H9 (cell line): ENCODE data around the gene C22orf23. TPM values are rescaled to one million over a fixed set of nuclear protein-coding genes. Genes with fewer than 3 reads are reported as not detected.

ENCODE experiments used
- DNase-seq: peaks from one replicate; pipeline ENCODE4 v3.0.0-alpha.2; 2017
- H2AFZ ChIP-seq: one replicate; pipeline ENCODE4 v1.6.1; 2013; ENCODE audit warnings: mild to moderate bottlenecking, low read length, control low read depth, moderate library complexity
- H2AK5ac ChIP-seq: 2 replicates; pipeline ENCODE4 v1.6.1; 2013; ENCODE audit warnings: low read length, control low read depth, mixed read lengths; ENCODE audit not compliant: insufficient read length
- H2BK120ac ChIP-seq: one replicate; pipeline ENCODE4 v1.6.1; 2013; ENCODE audit warnings: low read depth, mild to moderate bottlenecking, low read length, control low read depth, inconsistent platforms; ENCODE audit not compliant: poor library complexity, severe bottlenecking
- H2BK12ac ChIP-seq: 2 replicates; pipeline ENCODE4 v1.6.1; 2013; ENCODE audit warnings: low read length, control low read depth, mixed read lengths, low read depth; ENCODE audit not compliant: insufficient read length
- H2BK15ac ChIP-seq: 2 replicates; pipeline ENCODE4 v1.6.1; 2013; ENCODE audit warnings: low read depth, low read length, control low read depth
- H2BK20ac ChIP-seq: one replicate; pipeline ENCODE4 v1.6.1; 2013; ENCODE audit warnings: low read depth, mild to moderate bottlenecking, low read length, control low read depth, inconsistent platforms; ENCODE audit not compliant: poor library complexity, severe bottlenecking
- H2BK5ac ChIP-seq: 2 replicates; pipeline ENCODE4 v1.6.1; 2013; ENCODE audit warnings: low read length, control low read depth, mixed read lengths; ENCODE audit not compliant: insufficient read length
- H3K14ac ChIP-seq: 2 replicates; pipeline ENCODE4 v1.6.1; 2013; ENCODE audit warnings: low read length, control low read depth; ENCODE audit not compliant: insufficient read depth
- H3K18ac ChIP-seq: 2 replicates; pipeline ENCODE4 v1.6.1; 2013; ENCODE audit warnings: low read depth, mild to moderate bottlenecking, mixed read lengths, low read length, control low read depth; ENCODE audit not compliant: insufficient read length
- H3K23ac ChIP-seq: 2 replicates; pipeline ENCODE4 v1.6.1; 2013; ENCODE audit warnings: low read length, control low read depth, mixed read lengths, low read depth; ENCODE audit not compliant: insufficient read length
- H3K23me2 ChIP-seq: 2 replicates; pipeline ENCODE4 v1.6.1; 2013; ENCODE audit warnings: low read depth, mild to moderate bottlenecking, mixed read lengths, low read length, control low read depth; ENCODE audit not compliant: insufficient read length, poor library complexity, severe bottlenecking
- H3K27ac ChIP-seq: 2 replicates; pipeline ENCODE4 v1.5.1; 2013; ENCODE audit warnings: low read length, control low read depth, mixed read lengths, low read depth; ENCODE audit not compliant: insufficient read length
- H3K27me3 ChIP-seq: 2 replicates; pipeline ENCODE4 v1.6.1; 2013; ENCODE audit warnings: low read length, control low read depth, inconsistent platforms; ENCODE audit not compliant: insufficient read depth
- H3K4ac ChIP-seq: 2 replicates; pipeline ENCODE4 v1.6.1; 2013; ENCODE audit warnings: low read depth, mild to moderate bottlenecking, control low read depth, inconsistent platforms, low read length, moderate library complexity
- H3K4me1 ChIP-seq: 2 replicates; pipeline ENCODE4 v1.6.1; 2013; ENCODE audit warnings: low read length, control low read depth, inconsistent platforms; ENCODE audit not compliant: insufficient read depth
- H3K4me2 ChIP-seq: 2 replicates; pipeline ENCODE4 v1.6.1; 2013; ENCODE audit warnings: low read length, control low read depth, mixed read lengths; ENCODE audit not compliant: insufficient read length, insufficient read depth
- H3K56ac ChIP-seq: 2 replicates; pipeline ENCODE4 v1.6.1; 2013; ENCODE audit warnings: low read depth, mild to moderate bottlenecking, mixed read lengths, low read length, control low read depth; ENCODE audit not compliant: insufficient read length
- H3K79me1 ChIP-seq: 2 replicates; pipeline ENCODE4 v1.6.1; 2013; ENCODE audit warnings: low read depth, mild to moderate bottlenecking, moderate library complexity, low read length, control low read depth, inconsistent platforms; ENCODE audit not compliant: insufficient read depth, poor library complexity, severe bottlenecking
- H3K79me2 ChIP-seq: 2 replicates; pipeline ENCODE4 v1.6.1; 2013; ENCODE audit warnings: low read length, control low read depth, inconsistent platforms; ENCODE audit not compliant: insufficient read depth
- H3K9ac ChIP-seq: 2 replicates; pipeline ENCODE4 v1.6.1; 2013; ENCODE audit warnings: low read length, control low read depth, mixed read lengths; ENCODE audit not compliant: insufficient read length; ENCODE audit errors: extremely low read depth
- H3K9me3 ChIP-seq: one replicate; pipeline ENCODE4 v1.6.1; 2013; ENCODE audit warnings: low read depth, low read length, inconsistent platforms; ENCODE audit not compliant: control insufficient read depth
- H3T11ph ChIP-seq: one replicate; pipeline ENCODE4 v1.6.1; 2013; ENCODE audit warnings: mild to moderate bottlenecking, low read length, control low read depth, inconsistent platforms
- H4K20me1 ChIP-seq: one replicate; pipeline ENCODE4 v1.6.1; 2013; ENCODE audit not compliant: control insufficient read depth, insufficient read length, insufficient read depth
- H4K5ac ChIP-seq: 2 replicates; pipeline ENCODE4 v1.6.1; 2013; ENCODE audit warnings: low read depth, mild to moderate bottlenecking, mixed read lengths, low read length, control low read depth; ENCODE audit not compliant: insufficient read length
- H4K8ac ChIP-seq: replicated peaks from 2 replicates; pipeline ENCODE4 v1.6.1; 2013; ENCODE audit warnings: low read length, control low read depth, mixed read lengths, low read depth; ENCODE audit not compliant: insufficient read length
- H4K91ac ChIP-seq: 2 replicates; pipeline ENCODE4 v1.6.1; 2013; ENCODE audit warnings: low read depth, mild to moderate bottlenecking, moderate library complexity, mixed read lengths, low read length, control low read depth; ENCODE audit not compliant: insufficient read length
- H3K27ac Mint-ChIP-seq, 3 experiments: 2 replicates in 2 of 3; 3 replicates in 1 of 3; pipeline ENCODE4 v1.8.0; 2020 to 2021; ENCODE audit warnings: mixed read lengths in 3 of 3, mild to moderate bottlenecking in 1 of 3, moderate library complexity in 1 of 3
- H3K27me3 Mint-ChIP-seq: 2 replicates; pipeline ENCODE4 v1.8.0; 2021; ENCODE audit warnings: low read depth, mild to moderate bottlenecking, moderate library complexity, mixed read lengths
- H3K36me3 Mint-ChIP-seq, 3 experiments: 2 replicates in 2 of 3; 3 replicates in 1 of 3; pipeline ENCODE4 v1.8.0; 2020 to 2021; ENCODE audit warnings: low read depth in 3 of 3, mixed read lengths in 3 of 3; ENCODE audit not compliant: insufficient read depth in 1 of 3
- H3K4me1 Mint-ChIP-seq, 2 experiments: 2 replicates each; pipeline ENCODE4 v1.8.0; 2020; ENCODE audit warnings: mixed read lengths in 2 of 2
- H3K4me3 Mint-ChIP-seq, 2 experiments: 2 replicates in 1 of 2; 3 replicates in 1 of 2; pipeline ENCODE4 v1.8.0; 2020 to 2021; ENCODE audit warnings: mild to moderate bottlenecking in 2 of 2, mixed read lengths in 2 of 2, moderate library complexity in 1 of 2
- H3K9me3 Mint-ChIP-seq, 2 experiments: 2 replicates in 1 of 2; 3 replicates in 1 of 2; pipeline ENCODE4 v1.8.0; 2020; ENCODE audit warnings: mild to moderate bottlenecking in 2 of 2, mixed read lengths in 2 of 2, moderate library complexity in 1 of 2
- CTCF ChIP-seq: fragments of 200-600 bp; sonication (generic); conservative IDR thresholded peaks from 3 replicates; pipeline ENCODE4 v1.8.0; 2021; ENCODE audit warnings: antibody characterized with exemption, mild to moderate bottlenecking
- WGBS: extraction: QIAGEN DNeasy Blood & Tissue Kit; methylation state at CpG from one replicate; pipeline ENCODE4 v1.1.7; 2013; ENCODE audit warnings: missing lambda C conversion rate, low lambda C conversion rate, mixed read lengths; ENCODE audit not compliant: insufficient read length; ENCODE audit errors: extremely low coverage; 5-methylcytosine and 5-hydroxymethylcytosine counted together
- total RNA-seq: library from RNA; stranded (reverse); gene quantifications from 2 replicates; pipeline ENCODE4 v1.2.1, GENCODE V29; 2021

Gene C22orf23
- total RNA-seq, 1 experiment from 2014 or later: 0.57 TPM

- no peak overlapping the region for H4K5ac ChIP-seq
- H3T11ph ChIP-seq: no peak overlapping the region
- no peak overlapping the region for H2AK5ac ChIP-seq
- no peak overlapping the region for H4K91ac ChIP-seq
- H3K14ac ChIP-seq: no peak overlapping the region
- Mint-ChIP-seq H3K4me1 (0 out of 4 replicates have a peak, but pooled peaks cover 0 to 3% of the 10 kb centered on the region in 2 experiments), H3K4me3 (no peak overlapping the region), H3K36me3 (peaks cover 0 to 48% (median 22%) of the 10 kb centered on the region in 3 experiments; a peak in 6 of 7 replicates), H3K9me3 (no peaks in the 10 kb centered on the region), H3K27ac (no peak overlapping the region), H3K27me3 (no peaks in the 10 kb centered on the region)
- no peak overlapping the region for H2BK20ac ChIP-seq
- H2BK120ac ChIP-seq: no peak overlapping the region
- no peak overlapping the region for H3K23ac ChIP-seq
- H3K9ac ChIP-seq: no peak overlapping the region
- no peak overlapping the region for H2BK15ac ChIP-seq
- no peaks in the 10 kb centered on the region for H3K9me3 ChIP-seq
- no peak overlapping the region for H3K18ac ChIP-seq
- H3K4me2 ChIP-seq: no peak overlapping the region
- TF ChIP-seq CTCF: no peak
- H4K20me1 ChIP-seq: no peaks in the 10 kb centered on the region
- no peaks in the 10 kb centered on the region for H3K4me1 ChIP-seq
- no peaks in the 10 kb centered on the region for H3K79me2 ChIP-seq
- no peak overlapping the region for H4K8ac ChIP-seq
- H3K4ac ChIP-seq: no peak overlapping the region
- no peak for DNase-seq
- H3K56ac ChIP-seq: no peak overlapping the region
- no peaks in the 10 kb centered on the region for H3K79me1 ChIP-seq
- no peak overlapping the region for H2BK5ac ChIP-seq
- no peak overlapping the region for H2BK12ac ChIP-seq
- no peak overlapping the region for H2AFZ ChIP-seq
- H3K27me3 ChIP-seq: no peaks in the 10 kb centered on the region
- no CpG with 5 or more reads among the region's 7 CpGs for WGBS
- H3K23me2 ChIP-seq: peaks cover 2% of the 10 kb centered on the region
- no peak overlapping the region for H3K27ac ChIP-seq
These were observed 27.0 kb downstream of the C22orf23 start for GRCh38 chr22:37926358-37926757.
